Measurements from ENCODE around the gene CD300E.
"Not testable (repeated sequence)": the region's sequence is repeated elsewhere in the genome, so short reads cannot be mapped to it uniquely, and the experiment has no call there.

CD300E gene

GRCh38 chr17:74645010-74645409, 21.5 kb upstream of the CD300E start:
- Histone ChIP-seq H3K4me1 (ENCODE audit: control insufficient read depth, insufficient read depth, low read length, unreplicated experiment) (no peaks in the 10 kb centered on the region), H3K79me2 (ENCODE audit: control insufficient read depth, insufficient read depth, low read length, unreplicated experiment) (no peaks in the 10 kb centered on the region), H3K36me3 (ENCODE audit: insufficient read depth, low read length) (no peaks in the 10 kb centered on the region), H2AFZ (ENCODE audit: low read length, unreplicated experiment) (no peak overlapping the region), H3K27ac (ENCODE audit: low read depth, low read length) (no peak overlapping the region), H3K27me3 (ENCODE audit: insufficient read depth, low read length) (peaks cover 66% of the 10 kb centered on the region), H3K4me3 (ENCODE audit: low read depth, low read length) (no peak overlapping the region)

- no peak overlapping the region for H3K4me3 ChIP-seq (ENCODE audit: low read depth, low read length)
- H3K27me3 ChIP-seq (ENCODE audit: insufficient read depth, low read length) = peaks cover 66% of the 10 kb centered on the region
- H3K36me3 ChIP-seq (ENCODE audit: insufficient read depth, low read length) = no peaks in the 10 kb centered on the region
- H3K27ac ChIP-seq (ENCODE audit: low read depth, low read length) = no peak overlapping the region
- H2AFZ ChIP-seq (ENCODE audit: low read length, unreplicated experiment) = no peak overlapping the region
- no peaks in the 10 kb centered on the region for H3K79me2 ChIP-seq (ENCODE audit: control insufficient read depth, insufficient read depth, low read length, unreplicated experiment)
- no peaks in the 10 kb centered on the region for H3K4me1 ChIP-seq (ENCODE audit: control insufficient read depth, insufficient read depth, low read length, unreplicated experiment)
Measured at GRCh38 chr17:74644419-74644818, 20.9 kb upstream of the CD300E start.

GRCh38 chr17:74643826-74644225, 20.3 kb upstream of the CD300E start:
- Histone ChIP-seq H3K27me3 (ENCODE audit: insufficient read depth, low read length) (peaks cover 67% of the 10 kb centered on the region), H3K36me3 (ENCODE audit: insufficient read depth, low read length) (no peaks in the 10 kb centered on the region), H3K79me2 (ENCODE audit: control insufficient read depth, insufficient read depth, low read length, unreplicated experiment) (no peaks in the 10 kb centered on the region), H3K4me1 (ENCODE audit: control insufficient read depth, insufficient read depth, low read length, unreplicated experiment) (no peaks in the 10 kb centered on the region), H3K4me3 (ENCODE audit: low read depth, low read length) (no peak overlapping the region), H3K27ac (ENCODE audit: low read depth, low read length) (no peak overlapping the region), H2AFZ (ENCODE audit: low read length, unreplicated experiment) (no peak overlapping the region)

- peaks cover 63% of the 10 kb centered on the region for H3K27me3 ChIP-seq (ENCODE audit: insufficient read depth, low read length)
- H2AFZ ChIP-seq (ENCODE audit: low read length, unreplicated experiment) = no peak overlapping the region
- no peaks in the 10 kb centered on the region for H3K4me1 ChIP-seq (ENCODE audit: control insufficient read depth, insufficient read depth, low read length, unreplicated experiment)
Measured at GRCh38 chr17:74642995-74643394, 19.5 kb upstream of the CD300E start.

GRCh38 chr17:74642556-74642955, 19.0 kb upstream of the CD300E start:
- Histone ChIP-seq H3K36me3 (ENCODE audit: insufficient read depth, low read length) (no peaks in the 10 kb centered on the region), H3K79me2 (ENCODE audit: control insufficient read depth, insufficient read depth, low read length, unreplicated experiment) (no peaks in the 10 kb centered on the region), H3K4me1 (ENCODE audit: control insufficient read depth, insufficient read depth, low read length, unreplicated experiment) (no peaks in the 10 kb centered on the region), H2AFZ (ENCODE audit: low read length, unreplicated experiment) (no peak overlapping the region), H3K27me3 (ENCODE audit: insufficient read depth, low read length) (peaks cover 64% of the 10 kb centered on the region), H3K27ac (ENCODE audit: low read depth, low read length) (no peak overlapping the region), H3K4me3 (ENCODE audit: low read depth, low read length) (no peak overlapping the region)

More at GRCh38 chr17:74642995-74643394, 19.5 kb upstream of the CD300E start:
- Histone ChIP-seq H3K36me3 (ENCODE audit: insufficient read depth, low read length) (no peaks in the 10 kb centered on the region), H3K27ac (ENCODE audit: low read depth, low read length) (no peak overlapping the region), H3K4me3 (ENCODE audit: low read depth, low read length) (no peak overlapping the region), H3K79me2 (ENCODE audit: control insufficient read depth, insufficient read depth, low read length, unreplicated experiment) (no peaks in the 10 kb centered on the region)

GRCh38 chr17:74641958-74642298, 18.4 kb upstream of the CD300E start:
- no peak overlapping the region for H3K4me3 ChIP-seq (ENCODE audit: low read depth, low read length)
- H3K79me2 ChIP-seq (ENCODE audit: control insufficient read depth, insufficient read depth, low read length, unreplicated experiment) = no peaks in the 10 kb centered on the region
- peaks cover 64% of the 10 kb centered on the region for H3K27me3 ChIP-seq (ENCODE audit: insufficient read depth, low read length)
- H3K36me3 ChIP-seq (ENCODE audit: insufficient read depth, low read length) = no peaks in the 10 kb centered on the region
- no peaks in the 10 kb centered on the region for H3K4me1 ChIP-seq (ENCODE audit: control insufficient read depth, insufficient read depth, low read length, unreplicated experiment)
- no peak overlapping the region for H3K27ac ChIP-seq (ENCODE audit: low read depth, low read length)
- no peak overlapping the region for H2AFZ ChIP-seq (ENCODE audit: low read length, unreplicated experiment)

GRCh38 chr17:74641224-74641957, 17.9 kb upstream of the CD300E start:
- no peaks in the 10 kb centered on the region for H3K36me3 ChIP-seq (ENCODE audit: insufficient read depth, low read length)
- no peak overlapping the region for H3K27ac ChIP-seq (ENCODE audit: low read depth, low read length)
- no peak overlapping the region for H2AFZ ChIP-seq (ENCODE audit: low read length, unreplicated experiment)
- H3K4me1 ChIP-seq (ENCODE audit: control insufficient read depth, insufficient read depth, low read length, unreplicated experiment) = no peaks in the 10 kb centered on the region
- H3K79me2 ChIP-seq (ENCODE audit: control insufficient read depth, insufficient read depth, low read length, unreplicated experiment) = no peaks in the 10 kb centered on the region
- no peak overlapping the region for H3K4me3 ChIP-seq (ENCODE audit: low read depth, low read length)
- H3K27me3 ChIP-seq (ENCODE audit: insufficient read depth, low read length) = peaks cover 66% of the 10 kb centered on the region

GRCh38 chr17:74639704-74640151, 16.2 kb upstream of the CD300E start:
- Histone ChIP-seq H3K27ac (ENCODE audit: low read depth, low read length) (no peak overlapping the region), H3K79me2 (ENCODE audit: control insufficient read depth, insufficient read depth, low read length, unreplicated experiment) (no peaks in the 10 kb centered on the region), H3K36me3 (ENCODE audit: insufficient read depth, low read length) (no peaks in the 10 kb centered on the region), H3K27me3 (ENCODE audit: insufficient read depth, low read length) (peaks cover 60% of the 10 kb centered on the region), H3K4me1 (ENCODE audit: control insufficient read depth, insufficient read depth, low read length, unreplicated experiment) (no peaks in the 10 kb centered on the region), H3K4me3 (ENCODE audit: low read depth, low read length) (no peak overlapping the region), H2AFZ (ENCODE audit: low read length, unreplicated experiment) (no peak overlapping the region)

- Histone ChIP-seq H3K36me3 (ENCODE audit: insufficient read depth, low read length) (no peaks in the 10 kb centered on the region), H3K4me1 (ENCODE audit: control insufficient read depth, insufficient read depth, low read length, unreplicated experiment) (no peaks in the 10 kb centered on the region), H3K79me2 (ENCODE audit: control insufficient read depth, insufficient read depth, low read length, unreplicated experiment) (no peaks in the 10 kb centered on the region), H3K27me3 (ENCODE audit: insufficient read depth, low read length) (peaks cover 51% of the 10 kb centered on the region), H3K4me3 (ENCODE audit: low read depth, low read length) (no peak overlapping the region), H3K27ac (ENCODE audit: low read depth, low read length) (no peak overlapping the region), H2AFZ (ENCODE audit: low read length, unreplicated experiment) (no peak overlapping the region)
Measured at GRCh38 chr17:74637926-74638325, 14.4 kb upstream of the CD300E start.

GRCh38 chr17:74637265-74637664, 13.7 kb upstream of the CD300E start:
- H3K27me3 ChIP-seq (ENCODE audit: insufficient read depth, low read length) = peaks cover 46% of the 10 kb centered on the region
- no peaks in the 10 kb centered on the region for H3K4me1 ChIP-seq (ENCODE audit: control insufficient read depth, insufficient read depth, low read length, unreplicated experiment)
- H3K27ac ChIP-seq (ENCODE audit: low read depth, low read length) = no peak overlapping the region
- no peaks in the 10 kb centered on the region for H3K79me2 ChIP-seq (ENCODE audit: control insufficient read depth, insufficient read depth, low read length, unreplicated experiment)
- no peak overlapping the region for H3K4me3 ChIP-seq (ENCODE audit: low read depth, low read length)
- H3K36me3 ChIP-seq (ENCODE audit: insufficient read depth, low read length) = no peaks in the 10 kb centered on the region
- no peak overlapping the region for H2AFZ ChIP-seq (ENCODE audit: low read length, unreplicated experiment)

- not testable (repeated sequence) for H3K79me2 ChIP-seq (ENCODE audit: control insufficient read depth, insufficient read depth, low read length, unreplicated experiment); H3K36me3 ChIP-seq (ENCODE audit: insufficient read depth, low read length); H3K27ac ChIP-seq (ENCODE audit: low read depth, low read length); H3K4me1 ChIP-seq (ENCODE audit: control insufficient read depth, insufficient read depth, low read length, unreplicated experiment); H2AFZ ChIP-seq (ENCODE audit: low read length, unreplicated experiment); H3K4me3 ChIP-seq (ENCODE audit: low read depth, low read length)
- H3K27me3 ChIP-seq (ENCODE audit: insufficient read depth, low read length) = peaks cover 39% of the 10 kb centered on the region
Measured at GRCh38 chr17:74636541-74637085, 13.1 kb upstream of the CD300E start.

Data from ACC112 (cell line).